GM12878 (cell line): ENCODE measurements around the gene EPB41L2. TPM values are rescaled to one million over a fixed set of nuclear protein-coding genes. Genes with fewer than 3 reads are reported as not detected.

ENCODE experiments used
- ATAC-seq: fragments of 200-7000 bp; cut with Tn5 transposase; 3 replicates; pipeline ENCODE4 v1.9.1; 2020; ENCODE audit warnings: mild to moderate bottlenecking, moderate library complexity
- BruUV-seq: library from RNA; stranded (reverse); fragments of 400-500 nt; replicated peaks from 2 replicates; lab custom pipeline; 2021; lab: Mats Ljungman, UMichigan
- CTCF ChIA-PET: fragments of 300-600 bp; sonication (Branson Sonifier 250); formaldehyde crosslinking; extraction: SDS; loops from one replicate; lab custom pipeline; 2021; ENCODE audit warnings: inconsistent platforms; lab: Yijun Ruan, JAX
- POLR2A ChIA-PET: fragments of 350-600 bp; formaldehyde crosslinking; extraction: SDS; loops from one replicate; lab custom pipeline; 2021; ENCODE audit warnings: inconsistent platforms; lab: Charles Lee
- RAD21 ChIA-PET: fragments of 300-600 bp; sonication (Branson Sonifier 250); formaldehyde crosslinking; loops from one replicate; lab custom pipeline; 2023; ENCODE audit warnings: antibody characterized with exemption; ENCODE audit not compliant: unreplicated experiment; lab: Charles Lee
- SMC1A ChIA-PET: fragments of 300-600 bp; sonication (Branson Sonifier 250); formaldehyde crosslinking; loops from one replicate; lab custom pipeline; 2023; ENCODE audit not compliant: unreplicated experiment, uncharacterized antibody; lab: Charles Lee
- DNase-seq: peaks from one replicate; pipeline ENCODE4 v3.0.0-alpha.2; 2011; ENCODE audit warnings: low read depth, low spot score
- FAIRE-seq: peaks from 3 replicates; lab custom pipeline; 2011; peaks lifted over from hg19 to GRCh38; lab: Jason Lieb, UNC
- H2AFZ ChIP-seq: 2 replicates; pipeline ENCODE4 v1.6.0; 2011; ENCODE audit warnings: low read depth, low read length, control low read depth; ENCODE audit not compliant: control insufficient read depth
- H3K27ac ChIP-seq: 2 replicates; pipeline ENCODE4 v1.5.1; 2011; ENCODE audit warnings: control low read depth; ENCODE audit not compliant: control insufficient read depth, insufficient read depth
- H3K27me3 ChIP-seq, 2 experiments: replicated peaks in 1 of 2; 2 replicates each; pipeline versions ENCODE4 v1.6.0 to v1.6.1; 2011; ENCODE audit warnings: low read length in 1 of 2; ENCODE audit not compliant: control insufficient read depth in 2 of 2, insufficient read depth in 2 of 2
- H3K36me3 ChIP-seq, 2 experiments: 2 replicates each; pipeline ENCODE4 v1.5.1; 2011; ENCODE audit warnings: low read length in 1 of 2; ENCODE audit not compliant: control insufficient read depth in 2 of 2, insufficient read depth in 2 of 2
- H3K4me1 ChIP-seq: 2 replicates; pipeline ENCODE4 v1.6.1; 2011; ENCODE audit warnings: mild to moderate bottlenecking, low read length, moderate library complexity, mixed read lengths; ENCODE audit not compliant: control insufficient read depth, insufficient read depth
- H3K4me2 ChIP-seq: 2 replicates; pipeline ENCODE4 v1.6.0; 2011; ENCODE audit warnings: control low read depth; ENCODE audit not compliant: control insufficient read depth, insufficient read depth
- H3K4me3 ChIP-seq: fragments of 200-600 bp; sonication (generic); 2 replicates; pipeline ENCODE4 v1.5.1; 2016
- H3K79me2 ChIP-seq: 2 replicates; pipeline ENCODE4 v1.6.0; 2011; ENCODE audit warnings: low read length; ENCODE audit not compliant: control insufficient read depth, insufficient read depth
- H3K9ac ChIP-seq: 2 replicates; pipeline ENCODE4 v1.8.0; 2011; ENCODE audit warnings: low read length, control low read depth, mixed read lengths; ENCODE audit not compliant: control insufficient read depth, insufficient read depth
- H3K9me3 ChIP-seq: replicated peaks from 3 replicates; pipeline ENCODE4 v1.5.1; 2011; ENCODE audit warnings: mild to moderate bottlenecking, low read length; ENCODE audit not compliant: control insufficient read depth, insufficient read depth
- H4K20me1 ChIP-seq: 2 replicates; pipeline ENCODE4 v1.6.0; 2011; ENCODE audit not compliant: control insufficient read depth, insufficient read depth
- CREB1 ChIP-seq: IDR thresholded peaks from 2 replicates; pipeline ENCODE4 v1.6.1; 2012; ENCODE audit warnings: low read depth, mild to moderate bottlenecking, inconsistent platforms
- NBN ChIP-seq: fragments of 450-650 bp; IDR thresholded peaks from 2 replicates; pipeline ENCODE4 v1.6.1; 2016
- NRF1 ChIP-seq: conservative IDR thresholded peaks from 2 replicates; pipeline ENCODE4 v1.6.1; 2011; ENCODE audit warnings: mild to moderate bottlenecking, low read depth, low read length, improper control_type of control experiment
- WRNIP1 ChIP-seq: IDR thresholded peaks from 2 replicates; pipeline ENCODE4 v1.6.1; 2011; ENCODE audit warnings: low read depth, low read length, improper control_type of control experiment, borderline replicate concordance
- ZNF622 ChIP-seq: fragments of 450-650 bp; IDR thresholded peaks from 2 replicates; pipeline ENCODE4 v1.6.1; 2017; ENCODE audit warnings: mild to moderate bottlenecking, inconsistent platforms
- WGBS: methylation state at CpG from one replicate; pipeline ENCODE4 v1.1.6; 2016; ENCODE audit warnings: low lambda C conversion rate; ENCODE audit not compliant: insufficient replicate concordance, insufficient coverage; ENCODE audit errors: missing lambda C conversion rate; 5-methylcytosine and 5-hydroxymethylcytosine counted together
- in situ Hi-C: fragments of 300-500 bp; cut with MboI; formaldehyde crosslinking; loops from 9 replicates; pipeline ENCODE4 v1.14.3; 2018; ENCODE audit warnings: mixed read lengths
- intact Hi-C: fragments of 100-400 bp; cut with micrococcal nuclease; formaldehyde crosslinking; loops from one replicate; pipeline ENCODE4 v1.14.2; 2022; ENCODE audit not compliant: unreplicated experiment
- polyA plus RNA-seq, 11 experiments: library from polyadenylated mRNA; depleted of rRNA in 4 of 11; unstranded in 6 of 11; stranded (reverse) in 5 of 11; fragments of >200 nt; fragmentation: Nextera tagmentation in 4 of 11; fragmentation: Illumina TruSeq in 1 of 11; extraction: Ambion mirVana in 4 of 11; extraction: Trizol in 1 of 11; gene quantifications; 1 replicate in 1 of 11; 2 replicates in 10 of 11; pipeline versions ENCODE4 v1.2.1 to v1.2.3, GENCODE V29; 2011 to 2016; ENCODE audit warnings: inconsistent platforms in 2 of 11, missing spikeins in 2 of 11, low read depth in 1 of 11
- total RNA-seq, 4 experiments: library from RNA; depleted of rRNA in 3 of 4; stranded (reverse); fragments of >200 nt in 3 of 4; fragmentation: Illumina TruSeq in 1 of 4; extraction: Trizol in 1 of 4; gene quantifications; 2 replicates each; pipeline versions ENCODE4 v1.2.1 to v1.2.3, GENCODE V29; 2013 to 2021
- TF ChIP-seq, protein P1 (sequence below): fragments of 450-650 bp; formaldehyde crosslinking; IDR thresholded peaks from 2 replicates; pipeline ENCODE4 v1.5.0; 2022; ENCODE audit warnings: mild to moderate bottlenecking, missing genetic modification characterization

Gene EPB41L2
- total and polyA plus RNA-seq, 10 of the 15 experiments (the other 5 are each of a cell fraction or from before 2014, with no cell fraction given) = 7.4 to 41.6 (median 19.0) TPM

DNA sequence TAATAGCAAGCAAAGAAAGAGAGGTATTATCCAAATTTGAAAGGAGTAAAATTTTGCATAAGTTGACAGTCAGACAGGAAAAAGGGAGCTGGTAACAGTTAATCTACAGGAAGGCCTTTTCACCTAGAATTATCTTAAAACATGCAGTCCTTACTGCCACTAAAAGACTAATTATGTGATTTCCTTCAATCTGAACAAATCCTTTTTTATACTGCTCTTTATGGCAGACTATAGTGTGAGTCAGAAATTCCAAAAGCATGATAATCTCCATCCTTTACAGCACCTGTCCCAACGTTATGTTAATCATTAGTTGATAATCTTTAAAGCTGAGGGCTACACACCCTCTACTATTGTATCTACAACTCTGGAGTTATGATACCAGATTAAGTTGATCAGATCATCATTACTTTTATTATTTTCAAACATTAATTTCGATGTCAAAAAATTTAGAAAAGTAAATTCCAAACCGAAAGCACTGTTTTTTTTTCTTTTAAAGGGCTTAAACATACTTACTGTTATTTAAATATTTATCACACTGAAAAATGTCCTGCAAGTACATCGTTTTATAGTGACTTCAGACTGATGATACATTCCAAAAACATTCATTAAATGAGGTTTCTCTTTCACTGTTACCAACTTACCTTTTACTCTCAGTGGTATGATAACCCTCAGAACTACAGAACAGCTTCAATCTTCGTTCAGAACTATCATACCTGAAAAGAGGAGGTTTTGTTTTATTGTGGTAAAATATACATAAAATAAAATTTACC, 39.1 kb upstream of the EPB41L2 start:
- H2AFZ ChIP-seq = no peak overlapping the region
- no peak overlapping the region for H3K4me2 ChIP-seq

More for the DNA sequence above, 39.1 kb upstream of the EPB41L2 start:
- no peak for TF ChIP-seq ZNF622
- no peak for TF ChIP-seq WRNIP1
- TF ChIP-seq, protein P1, sequence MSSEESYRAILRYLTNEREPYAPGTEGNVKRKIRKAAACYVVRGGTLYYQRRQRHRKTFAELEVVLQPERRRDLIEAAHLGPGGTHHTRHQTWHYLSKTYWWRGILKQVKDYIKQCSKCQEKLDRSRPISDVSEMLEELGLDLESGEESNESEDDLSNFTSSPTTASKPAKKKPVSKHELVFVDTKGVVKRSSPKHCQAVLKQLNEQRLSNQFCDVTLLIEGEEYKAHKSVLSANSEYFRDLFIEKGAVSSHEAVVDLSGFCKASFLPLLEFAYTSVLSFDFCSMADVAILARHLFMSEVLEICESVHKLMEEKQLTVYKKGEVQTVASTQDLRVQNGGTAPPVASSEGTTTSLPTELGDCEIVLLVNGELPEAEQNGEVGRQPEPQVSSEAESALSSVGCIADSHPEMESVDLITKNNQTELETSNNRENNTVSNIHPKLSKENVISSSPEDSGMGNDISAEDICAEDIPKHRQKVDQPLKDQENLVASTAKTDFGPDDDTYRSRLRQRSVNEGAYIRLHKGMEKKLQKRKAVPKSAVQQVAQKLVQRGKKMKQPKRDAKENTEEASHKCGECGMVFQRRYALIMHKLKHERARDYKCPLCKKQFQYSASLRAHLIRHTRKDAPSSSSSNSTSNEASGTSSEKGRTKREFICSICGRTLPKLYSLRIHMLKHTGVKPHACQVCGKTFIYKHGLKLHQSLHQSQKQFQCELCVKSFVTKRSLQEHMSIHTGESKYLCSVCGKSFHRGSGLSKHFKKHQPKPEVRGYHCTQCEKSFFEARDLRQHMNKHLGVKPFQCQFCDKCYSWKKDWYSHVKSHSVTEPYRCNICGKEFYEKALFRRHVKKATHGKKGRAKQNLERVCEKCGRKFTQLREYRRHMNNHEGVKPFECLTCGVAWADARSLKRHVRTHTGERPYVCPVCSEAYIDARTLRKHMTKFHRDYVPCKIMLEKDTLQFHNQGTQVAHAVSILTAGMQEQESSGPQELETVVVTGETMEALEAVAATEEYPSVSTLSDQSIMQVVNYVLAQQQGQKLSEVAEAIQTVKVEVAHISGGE (CRISPR knock-in tag) = no peak
- no peak for TF ChIP-seq CREB1
- TF ChIP-seq NBN = no peak
- TF ChIP-seq NRF1 = no peak
- Histone ChIP-seq H3K9ac (no peak overlapping the region), H3K4me3 (no peak overlapping the region), H3K27me3 (no peaks in the 10 kb centered on the region), H3K4me1 (peaks cover 4% of the 10 kb centered on the region; the same call in 1 of the 2 replicates), H3K36me3 (no peaks in the 10 kb centered on the region), H3K79me2 (no peaks in the 10 kb centered on the region), H3K27ac (no peak overlapping the region), H4K20me1 (no peaks in the 10 kb centered on the region), H3K9me3 (no peaks in the 10 kb centered on the region; the same call in 2 of the 3 replicates)
- intact Hi-C loops (no loop called here), in situ Hi-C loops (no loop called here)
- ChIA-PET POLR2A (interaction anchor here (0.6 kb wide), 1 partner anchor 8 kb away, joined by 3 read pairs; no protein-coding TSS in a partner anchor), CTCF (no interaction called here), RAD21 (interaction anchor here (1.1 kb wide), 1 partner anchor 15 kb away, joined by 3 read pairs; no protein-coding TSS in a partner anchor), SMC1A (interaction anchor here (1.0 to 1.2 kb wide), 2 partner anchors 40 to 217 kb away, joined by 3 read pairs; no protein-coding TSS in a partner anchor)
- WGBS = 24% methylated on average over 5 of the region's 5 CpGs
- FAIRE-seq = no peak
- BruUV-seq = no TSS peak
- no peak for DNase-seq
- ATAC-seq = peak; percentile 43; the same call in 1 of the 3 replicates
